Right cardiac atrium (tissue), 5 donors: ENCODE results near the gene SLCO2B1. TPM values are rescaled to one million over a fixed set of nuclear protein-coding genes. Genes with fewer than 3 reads are reported as not detected.

ENCODE experiments used
- ATAC-seq, 2 donors: fragments of 200-7000 bp; cut with Tn5 transposase; one replicate each; pipeline versions ENCODE4 v1.8.0 to v1.9.1; 2020; ENCODE audit warnings: moderate library complexity in 2 of 2, mild to moderate bottlenecking in 1 of 2
- DNase-seq, 3 donors: peaks; one replicate each; pipeline ENCODE4 v3.0.0-alpha.2; 2020
- H3K27ac ChIP-seq: one replicate; pipeline ENCODE4 v1.5.1; 2013; ENCODE audit warnings: mild to moderate bottlenecking, low read length, control low read depth, moderate library complexity
- H3K27me3 ChIP-seq: one replicate; pipeline ENCODE4 v1.6.1; 2013; ENCODE audit not compliant: control insufficient read depth, insufficient read depth
- H3K4me1 ChIP-seq: one replicate; pipeline ENCODE4 v1.6.1; 2013; ENCODE audit warnings: low read length; ENCODE audit not compliant: control insufficient read depth, insufficient read depth
- H3K4me3 ChIP-seq: one replicate; pipeline ENCODE4 v1.5.1; 2013; ENCODE audit warnings: low read length, control low read depth
- H3K9me3 ChIP-seq: one replicate; pipeline ENCODE4 v1.6.1; 2013; ENCODE audit warnings: low read length; ENCODE audit not compliant: control insufficient read depth
- WGBS: extraction: QIAGEN DNeasy Blood & Tissue Kit; methylation state at CpG from one replicate; pipeline ENCODE4 v1.1.7; 2013; 5-methylcytosine and 5-hydroxymethylcytosine counted together
- intact Hi-C, 4 donors: fragments of 100-400 bp; cut with DNase I; formaldehyde crosslinking; loops; one replicate each; pipeline versions ENCODE4 v1.11.0 to v1.14.0; 2022 to 2023
- polyA plus RNA-seq: library from polyadenylated mRNA; stranded (reverse); fragments of 200-250 nt; gene quantifications from one replicate; pipeline ENCODE4 v1.2.3, GENCODE V29; 2013
- total RNA-seq, 4 donors: library from RNA; stranded (reverse); fragmentation: NEBNext Ultra II Directional; extraction: Animal tissue kit (Norgen Biotek cat#: 25700); gene quantifications; one replicate each; pipeline ENCODE4 v1.2.1, GENCODE V29; 2021
- donor health status: healthy with polysubstance abuse.
- donor health status: DM: no; HTN: yes; CAD: no.
- donor health status: DM: no; HTN: no; CAD: no.
- donor health status: DM: no; HTN: yes; CAD: no; lungs with severe emphysema.
- donor health status: DM: yes; HTN: yes; CAD: no.

Gene SLCO2B1
- total and polyA plus RNA-seq, 5 donors: 5.1 to 40.7 (median 23.5) TPM

DNA sequence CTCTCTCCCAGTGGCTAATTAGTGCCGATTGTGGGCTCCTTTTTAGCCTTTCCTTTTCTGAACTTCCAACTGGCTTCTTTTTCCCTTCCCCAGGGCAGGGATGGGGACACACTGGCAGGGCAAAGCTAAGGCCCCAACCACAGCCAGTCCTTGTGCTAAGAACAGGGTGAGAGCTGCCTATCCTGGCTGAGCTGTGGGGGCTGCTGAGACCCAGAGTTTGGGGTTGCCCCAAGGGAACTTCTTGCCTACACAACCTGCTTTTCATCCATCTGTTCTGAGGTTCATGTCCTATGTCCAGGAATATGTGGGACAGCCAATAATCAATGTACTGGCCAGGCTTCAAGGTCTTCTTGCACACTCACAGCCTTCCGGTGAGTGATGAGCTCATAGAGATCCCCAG, 79.7 kb downstream of the SLCO2B1 start:
- Histone ChIP-seq H3K4me3 (no peak overlapping the region), H3K27ac (no peak overlapping the region), H3K27me3 (no peaks in the 10 kb centered on the region), H3K4me1 (no peaks in the 10 kb centered on the region), H3K9me3 (no peaks in the 10 kb centered on the region)
- 82% methylated on average over 2 of the region's 2 CpGs for WGBS
- DNase-seq (no peak), ATAC-seq (no peak)
- intact Hi-C loops: no loop called here

DNA sequence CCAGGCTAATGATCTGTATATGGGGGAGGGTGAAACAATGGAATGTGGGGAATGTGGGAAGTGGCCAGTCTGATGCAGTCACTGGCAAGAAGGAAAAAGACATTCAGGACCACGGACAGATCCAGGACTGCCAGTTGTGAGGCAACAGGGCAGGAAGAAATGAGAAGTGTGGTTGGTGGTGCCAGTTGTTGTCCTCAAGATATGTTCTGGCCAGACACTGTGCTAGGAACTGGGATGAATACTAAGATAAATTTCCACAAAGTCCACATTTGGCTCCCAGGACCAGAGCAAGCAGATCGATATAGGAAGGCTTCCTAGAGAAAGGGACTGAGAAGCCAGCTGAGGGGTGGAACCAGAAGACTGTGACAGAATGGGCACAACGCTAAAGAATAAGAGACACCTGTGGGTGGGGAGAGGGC, 82.9 kb downstream of the SLCO2B1 start:
- Histone ChIP-seq H3K27ac (no peak overlapping the region), H3K4me3 (no peak overlapping the region), H3K4me1 (no peaks in the 10 kb centered on the region), H3K27me3 (no peaks in the 10 kb centered on the region), H3K9me3 (no peaks in the 10 kb centered on the region)
- DNase-seq: no peak
- intact Hi-C loops: no loop called here
- WGBS: 47% methylated on average over 3 of the region's 3 CpGs
- no peak for ATAC-seq

GRCh38 chr11:75236062-75236461, 85.2 kb downstream of the SLCO2B1 start:
- no peaks in the 10 kb centered on the region for H3K4me1 ChIP-seq
- H3K9me3 ChIP-seq: no peaks in the 10 kb centered on the region
- no peak overlapping the region for H3K27ac ChIP-seq
- DNase-seq (no peak), ATAC-seq (no peak)
- WGBS: 44% methylated on average over 8 of the region's 8 CpGs
- H3K4me3 ChIP-seq: no peak overlapping the region
- no peaks in the 10 kb centered on the region for H3K27me3 ChIP-seq
- intact Hi-C loops: no loop called here

- 83% methylated on average over 8 of the region's 8 CpGs for WGBS
- intact Hi-C loops: no loop called here
- no peak for ATAC-seq
- Histone ChIP-seq H3K27ac (no peak overlapping the region), H3K4me3 (no peak overlapping the region), H3K4me1 (no peaks in the 10 kb centered on the region), H3K27me3 (no peaks in the 10 kb centered on the region), H3K9me3 (no peaks in the 10 kb centered on the region)
- no peak for DNase-seq
These were observed 86.1 kb downstream of the SLCO2B1 start for GRCh38 chr11:75237050-75237449.

GRCh38 chr11:75238595-75239440, 87.9 kb downstream of the SLCO2B1 start:
- DNase-seq (no peak), ATAC-seq (no peak)
- intact Hi-C loops: loop anchor here in 1 of 4 donors (2.0 kb wide), 1 partner anchor 98 kb away; no protein-coding TSS in a partner anchor
- Histone ChIP-seq H3K27ac (no peak overlapping the region), H3K4me3 (no peak overlapping the region), H3K9me3 (no peaks in the 10 kb centered on the region), H3K4me1 (no peaks in the 10 kb centered on the region), H3K27me3 (no peaks in the 10 kb centered on the region)
- 82% methylated on average over 9 of the region's 9 CpGs for WGBS

DNA sequence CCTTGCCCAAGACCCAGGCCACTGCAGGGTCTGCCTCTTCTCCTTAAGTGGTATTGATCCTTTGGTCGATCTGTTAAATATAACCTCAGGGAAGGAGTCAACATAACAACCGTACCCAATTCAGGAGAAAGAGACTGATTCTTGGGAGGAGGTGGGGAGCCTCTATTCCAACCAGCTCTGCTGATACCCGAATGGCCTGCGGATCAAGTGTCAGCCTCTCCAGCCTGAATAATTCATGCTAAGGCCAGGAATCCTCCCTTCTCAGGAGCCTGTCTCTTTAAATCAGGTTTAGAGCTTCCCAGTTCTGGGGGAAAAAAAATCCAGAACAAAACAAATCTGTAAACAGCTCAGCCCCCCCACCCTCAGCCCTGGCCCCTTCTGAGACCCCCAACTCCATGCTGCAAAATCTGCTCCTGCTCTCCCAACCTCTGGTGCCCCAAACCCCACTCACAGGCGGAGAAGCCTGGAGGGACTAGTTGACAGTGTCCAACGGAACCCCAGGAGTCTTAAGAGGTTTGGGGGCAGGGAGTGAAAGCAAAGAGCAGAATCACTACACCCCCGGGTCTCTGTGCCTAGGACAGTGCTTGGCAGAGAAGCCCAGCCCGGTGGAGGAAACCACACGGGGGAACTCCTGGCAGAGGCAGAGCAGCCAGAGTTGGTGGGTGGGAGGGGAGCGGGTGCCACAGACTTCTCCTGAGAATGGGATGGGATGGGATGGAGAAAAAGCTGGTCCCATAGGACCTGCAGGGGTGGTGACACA, 88.8 kb downstream of the SLCO2B1 start:
- no peak for DNase-seq
- Histone ChIP-seq H3K27ac (no peak overlapping the region), H3K4me3 (no peak overlapping the region), H3K9me3 (no peaks in the 10 kb centered on the region), H3K4me1 (no peaks in the 10 kb centered on the region), H3K27me3 (no peaks in the 10 kb centered on the region)
- ATAC-seq: no peak
- intact Hi-C loops: loop anchor here (2.0 to 10.0 kb wide), 5 partner anchors 32 to 315 kb away; no protein-coding TSS in a partner anchor
- 47% methylated on average over 10 of the region's 10 CpGs for WGBS

GRCh38 chr11:75240311-75241035, 89.6 kb downstream of the SLCO2B1 start, which contains the start of gene TPBGL:
Gene TPBGL (plus strand): TSS chr11:75240774. CDS start chr11:75241050, 276 bp downstream.
- Histone ChIP-seq H3K27ac (no peak within 1 kb of the TSS), H3K4me3 (peak within 1 kb of the TSS; percentile 25), H3K4me1 (no peaks in the 10 kb centered on the region), H3K9me3 (no peaks in the 10 kb centered on the region), H3K27me3 (no peaks in the 10 kb centered on the region)
- peak; percentile 30 to 32 for ATAC-seq
- DNase-seq: peak in 2 of 3 donors; percentile 71
- intact Hi-C loops: loop anchor here in 3 of 4 donors (5.0 to 10.0 kb wide), 4 partner anchors 33 to 316 kb away; no protein-coding TSS in a partner anchor
- 2% methylated on average over 58 of the region's 58 CpGs for WGBS

- ATAC-seq (peak; percentile 89 to 92), DNase-seq (peak; percentile 83 to 94 (median 94))
- H3K27me3 ChIP-seq: no peaks in the 10 kb centered on the region
- no peaks in the 10 kb centered on the region for H3K4me1 ChIP-seq
- intact Hi-C loops: loop anchor here in 3 of 4 donors (5.0 to 10.0 kb wide), 4 partner anchors 34 to 316 kb away; no protein-coding TSS in a partner anchor
- H3K27ac ChIP-seq: no peak overlapping the region
- H3K9me3 ChIP-seq: no peaks in the 10 kb centered on the region
- 1% methylated on average over 140 of the region's 140 CpGs for WGBS
- H3K4me3 ChIP-seq: peak overlapping the region; percentile 34
These were observed 90.4 kb downstream of the SLCO2B1 start for GRCh38 chr11:75241036-75241905.

DNA sequence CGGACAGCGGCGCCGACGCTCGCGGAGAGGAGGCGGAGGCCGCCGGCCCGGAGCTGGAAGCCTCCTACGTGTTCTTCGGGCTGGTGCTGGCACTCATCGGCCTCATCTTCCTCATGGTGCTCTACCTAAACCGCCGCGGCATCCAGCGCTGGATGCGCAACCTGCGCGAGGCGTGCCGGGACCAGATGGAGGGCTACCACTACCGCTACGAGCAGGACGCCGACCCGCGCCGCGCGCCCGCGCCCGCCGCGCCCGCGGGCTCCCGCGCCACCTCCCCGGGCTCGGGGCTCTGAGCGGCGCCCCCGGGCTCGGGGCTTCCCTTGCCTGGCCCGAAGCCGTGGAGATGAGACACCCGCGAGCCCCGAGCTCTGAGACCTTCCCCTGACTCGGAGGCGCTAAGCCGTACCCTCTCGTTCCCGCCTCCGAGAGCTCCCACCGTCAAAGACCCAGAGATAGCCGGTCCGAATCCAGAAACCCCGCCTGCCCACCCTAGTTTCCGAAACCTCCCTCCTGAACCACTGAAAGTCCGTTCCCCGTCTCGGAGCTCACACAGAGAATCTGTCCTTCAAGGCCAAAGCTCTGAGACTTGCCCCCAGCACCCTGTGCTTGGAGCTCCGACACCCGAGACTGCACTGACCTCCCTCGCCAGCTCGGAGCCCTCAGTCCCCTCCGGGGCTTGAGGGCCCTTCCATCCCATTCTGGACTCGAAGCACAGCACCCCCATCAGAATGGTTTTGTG, 91.2 kb downstream of the SLCO2B1 start:
- Histone ChIP-seq H3K27me3 (no peaks in the 10 kb centered on the region), H3K27ac (no peak overlapping the region), H3K4me1 (no peaks in the 10 kb centered on the region), H3K9me3 (no peaks in the 10 kb centered on the region), H3K4me3 (peak overlapping the region; percentile 34)
- intact Hi-C loops: loop anchor here in 3 of 4 donors (5.0 to 10.0 kb wide), 4 partner anchors 35 to 317 kb away; no protein-coding TSS in a partner anchor
- ATAC-seq (no peak), DNase-seq (no peak)
- WGBS: 6% methylated on average over 72 of the region's 72 CpGs
